NCI-H128 (cell line): ENCODE data around the gene RAD51B.

Experiments used
- DNase-seq: peaks from one replicate; lab custom pipeline; 2025; ENCODE audit not compliant: unreplicated experiment; lab: John Stamatoyannopoulos, UW

The RAD51B gene

DNA sequence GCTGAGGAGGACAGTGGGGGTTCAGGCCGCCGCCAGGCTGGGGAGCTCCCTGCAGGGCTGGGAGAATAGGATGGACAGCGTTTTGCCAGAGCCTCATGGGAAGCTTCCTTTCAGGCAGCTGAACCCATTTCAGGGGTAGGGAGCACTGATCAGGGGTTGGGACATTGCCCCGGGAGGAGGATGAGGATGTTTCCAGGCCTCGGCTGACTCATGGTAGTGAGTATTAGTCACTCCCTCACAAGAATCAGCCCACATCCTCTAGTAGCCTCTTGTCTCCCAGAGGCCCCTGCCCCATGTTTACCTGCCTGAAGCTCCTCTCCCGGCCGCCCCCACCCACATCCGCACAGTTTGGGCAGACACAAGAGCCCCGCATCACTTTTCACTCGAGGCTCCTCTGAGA, 883.5 kb downstream of the RAD51B start:
- DNase-seq: no peak

DNA sequence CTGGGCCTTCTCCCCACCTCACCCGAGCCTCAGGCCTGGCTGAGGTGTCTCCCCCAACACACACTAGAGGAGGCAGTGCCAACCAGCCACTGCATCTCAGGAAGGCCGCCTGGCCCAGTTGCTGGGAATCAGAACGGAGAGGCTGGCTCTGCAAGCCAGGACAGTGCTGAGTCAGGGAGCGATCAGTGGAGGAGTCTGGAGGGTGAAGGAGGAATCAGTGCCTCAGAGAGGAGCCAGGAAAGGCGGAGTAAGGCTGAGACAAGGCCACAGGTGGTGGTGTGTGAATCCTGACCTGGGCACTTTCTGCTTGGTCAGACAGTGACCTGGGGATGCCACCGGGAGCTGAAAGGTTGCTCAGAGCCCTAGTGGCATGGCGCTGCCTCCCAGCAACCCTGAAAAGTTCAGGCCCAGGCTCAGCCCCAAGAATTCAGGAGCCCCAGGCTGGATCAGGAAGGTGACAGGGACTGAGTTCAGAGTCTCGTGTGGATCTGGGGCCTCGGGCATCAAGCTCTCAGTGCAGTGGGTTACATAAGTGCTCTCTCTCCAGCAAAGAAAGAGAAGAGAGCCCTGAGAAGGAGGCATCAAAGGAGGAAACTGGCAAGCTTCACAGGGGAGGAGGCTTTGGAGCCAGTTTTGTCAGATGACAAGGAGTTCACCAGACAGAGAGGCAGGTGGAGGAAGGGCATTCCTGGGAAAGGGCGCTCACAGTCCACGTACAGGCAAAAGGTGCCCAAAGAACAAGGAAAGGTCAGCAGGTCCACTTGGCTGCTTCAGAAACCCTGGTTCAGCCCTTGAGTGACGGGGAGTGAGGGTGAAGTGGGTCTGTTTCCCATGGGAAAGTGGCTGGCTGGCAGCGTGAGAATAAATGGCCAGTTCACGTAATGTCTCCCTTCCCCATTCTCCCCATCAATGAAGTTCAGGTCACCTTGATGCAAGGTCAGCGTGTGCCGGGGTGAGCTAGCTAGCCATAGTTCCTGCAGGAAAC, 885.4 kb downstream of the RAD51B start:
- no peak for DNase-seq

DNA sequence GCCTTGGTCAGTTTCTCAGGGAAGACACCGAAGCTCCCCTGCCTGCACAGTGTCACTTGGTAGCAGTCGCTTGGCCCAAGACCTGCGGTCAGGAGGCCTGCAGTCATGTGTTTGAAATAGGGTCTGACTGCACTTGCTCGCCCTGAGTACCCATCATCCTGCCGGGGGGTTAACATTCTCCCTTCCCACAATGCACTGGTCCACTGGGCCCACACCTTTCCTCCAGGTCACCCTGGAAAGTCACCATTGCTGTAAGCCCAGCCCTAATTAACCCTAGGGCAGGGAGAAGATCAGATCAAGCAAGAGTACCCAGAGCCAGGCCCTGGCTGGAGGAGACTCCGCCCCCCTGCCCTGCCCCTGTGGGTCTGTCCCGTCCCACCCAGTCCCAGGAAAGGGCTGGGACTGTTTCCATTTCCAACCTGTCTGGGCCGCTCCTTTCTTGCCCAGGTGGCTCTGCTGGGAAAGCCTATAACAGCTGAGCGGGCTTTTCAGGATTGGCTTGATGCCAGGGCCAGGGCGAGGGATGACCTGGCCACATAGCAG, 886.2 kb downstream of the RAD51B start:
- DNase-seq: no peak

DNA sequence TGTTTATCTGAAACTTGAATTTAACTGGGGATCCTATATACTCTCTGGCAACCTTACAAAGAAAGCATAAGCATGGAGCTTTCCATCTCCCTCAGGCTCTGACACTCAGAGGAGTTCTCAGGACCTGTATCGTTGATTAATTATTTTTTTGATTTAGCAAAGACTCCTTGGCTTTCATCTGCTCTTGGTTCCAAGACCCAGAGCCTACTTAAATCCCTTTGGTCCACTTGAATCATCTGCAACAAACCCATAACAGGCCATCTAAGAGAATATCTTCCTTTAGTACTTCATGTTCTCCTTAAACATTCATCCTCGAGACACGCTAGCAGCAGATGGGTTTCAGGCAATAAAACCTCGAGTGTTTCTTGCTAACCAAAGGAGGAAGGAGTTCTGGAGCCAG, 887.9 kb downstream of the RAD51B start:
- DNase-seq: no peak

DNA sequence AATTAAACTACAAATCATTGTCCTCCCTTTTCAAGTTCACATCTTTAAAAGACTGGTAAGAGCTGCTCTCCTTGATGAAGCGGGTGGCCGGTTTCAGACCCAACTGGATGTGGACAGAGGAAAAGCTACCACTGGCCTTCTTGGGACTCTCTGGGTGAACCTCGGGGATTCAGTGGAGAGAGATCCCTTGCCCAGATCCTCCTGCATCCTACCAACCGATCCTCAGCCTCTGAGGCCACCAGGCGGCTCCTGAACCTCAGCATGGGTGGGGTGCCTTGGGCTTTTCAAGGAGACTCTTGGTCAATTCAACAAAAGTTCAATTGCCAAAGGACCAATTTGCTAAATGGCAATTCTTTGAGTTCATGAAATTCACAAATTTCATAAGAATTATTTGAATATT, 888.8 kb downstream of the RAD51B start:
- DNase-seq: no peak

DNA sequence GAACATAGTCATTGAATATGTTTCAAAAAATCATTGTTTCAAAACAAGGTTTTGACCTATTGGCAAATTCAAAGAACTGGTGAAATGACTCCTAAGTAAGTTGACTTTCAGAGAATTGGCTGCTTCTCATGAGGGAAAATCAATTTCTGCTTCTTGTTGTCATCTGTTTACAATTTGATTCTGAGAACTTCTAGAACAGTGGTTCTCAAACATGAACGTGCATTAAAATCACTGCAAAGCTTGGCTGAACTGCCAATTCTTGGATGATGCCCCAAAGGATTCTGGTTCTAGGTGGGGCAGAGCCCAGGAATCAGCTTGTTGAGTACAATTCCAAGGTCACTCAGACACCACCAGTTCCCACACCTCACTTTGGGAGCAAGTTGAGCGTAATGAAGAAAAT, 889.4 kb downstream of the RAD51B start:
- DNase-seq: no peak

DNA sequence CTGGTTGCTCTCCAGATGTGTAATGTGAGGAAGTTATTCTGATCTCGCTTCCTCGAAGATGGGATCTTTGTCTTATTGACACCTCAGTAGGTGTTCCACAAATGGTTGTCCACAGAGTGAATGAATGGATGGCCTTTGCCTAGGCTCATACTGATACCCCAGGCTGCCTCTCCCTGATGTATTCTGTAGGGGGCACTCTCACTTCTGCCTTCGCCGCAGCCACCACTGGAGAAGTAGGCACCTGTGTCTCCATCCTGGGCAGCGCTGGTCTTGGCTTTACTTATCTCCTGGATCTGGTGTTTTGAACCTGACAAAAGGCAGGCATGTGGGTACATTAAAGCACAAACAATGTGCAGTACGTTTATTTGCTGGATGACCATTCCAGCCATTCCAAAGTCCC, 891.2 kb downstream of the RAD51B start:
- no peak for DNase-seq

DNA sequence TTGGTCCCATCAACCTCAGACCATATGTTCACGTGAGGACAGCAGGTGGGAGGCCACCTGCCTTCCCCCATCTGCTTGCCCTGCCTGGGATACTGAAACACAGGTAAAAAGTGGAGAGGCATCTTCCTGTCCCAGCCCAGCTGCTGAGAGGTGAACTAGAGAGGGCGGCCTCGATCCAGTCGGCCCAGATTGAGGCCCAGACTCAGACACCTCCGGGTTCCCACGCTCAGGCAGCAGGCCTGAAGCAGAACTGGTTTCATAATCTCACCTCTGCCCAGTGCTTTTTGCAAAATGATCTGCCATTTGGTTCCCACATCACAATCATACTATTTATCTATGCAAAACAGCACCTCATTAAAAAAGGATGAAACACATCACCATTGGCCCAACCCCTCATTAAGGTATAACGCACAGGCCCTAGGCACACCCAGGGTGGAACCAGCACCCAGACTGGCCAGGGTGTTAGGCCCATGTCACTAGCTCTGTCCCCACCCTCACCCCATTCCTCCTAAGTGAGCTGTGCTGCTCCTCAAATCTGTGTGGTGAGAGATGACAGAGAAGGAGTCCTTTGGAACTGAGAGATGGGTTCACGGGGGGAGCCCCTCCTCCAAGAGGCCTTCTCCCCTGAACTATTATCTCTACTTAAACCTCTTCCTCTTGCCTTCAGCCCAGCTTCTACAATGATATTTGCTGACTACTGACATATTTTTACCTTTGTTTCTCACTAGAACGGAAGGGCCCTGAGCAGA, 892.2 kb downstream of the RAD51B start:
- DNase-seq: no peak

DNA sequence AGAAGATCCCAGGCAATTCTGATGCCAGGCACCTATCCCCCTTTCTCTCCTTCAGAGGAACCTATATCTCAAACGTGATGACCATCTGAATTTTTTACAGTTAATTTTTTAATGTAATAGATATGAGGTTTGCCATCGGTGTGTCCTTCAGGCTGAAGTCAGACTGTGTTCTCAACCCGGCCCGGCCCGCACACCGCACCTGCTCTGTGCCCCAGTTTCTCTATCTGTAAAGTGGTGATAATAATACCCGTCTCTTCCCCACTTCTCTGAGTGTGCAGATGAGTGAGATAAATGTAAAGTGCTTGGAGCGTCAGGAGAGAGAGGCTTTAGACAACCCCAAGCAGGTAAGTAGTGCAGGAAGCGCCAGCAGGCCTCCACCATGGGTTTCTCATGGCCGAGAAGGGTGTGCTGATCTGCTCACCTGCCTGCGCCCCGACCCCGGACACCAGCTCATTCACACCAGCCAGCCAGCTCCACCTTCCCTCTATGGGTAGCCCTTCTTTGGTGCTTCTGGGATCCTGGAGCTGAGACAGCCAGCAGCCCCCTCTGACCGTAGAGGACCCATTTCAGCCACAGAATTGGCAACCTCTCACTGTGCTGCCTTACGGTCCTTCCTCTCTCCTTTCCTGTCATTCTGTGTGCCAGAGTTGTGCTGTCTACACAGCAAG, 893.3 kb downstream of the RAD51B start:
- DNase-seq: no peak

DNA sequence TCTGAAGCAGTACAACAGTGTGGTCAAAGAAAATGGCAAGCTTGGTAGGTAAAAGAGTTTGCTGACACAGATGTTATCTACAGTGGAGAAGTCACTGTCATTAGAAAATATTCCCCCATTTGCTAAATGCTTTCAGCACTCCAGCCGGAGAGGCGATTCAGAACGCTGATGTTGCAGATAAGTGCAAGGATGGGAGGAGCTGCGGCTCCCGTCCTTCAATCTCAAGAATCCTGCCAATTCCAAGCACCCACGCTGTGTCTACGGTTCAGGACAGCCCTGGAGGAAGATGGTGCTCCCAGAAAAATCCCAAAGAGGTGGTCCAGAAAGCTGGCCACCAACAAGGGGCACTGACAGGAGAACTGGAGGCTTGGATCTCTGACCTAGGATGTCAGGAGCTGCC, 894.2 kb downstream of the RAD51B start:
- DNase-seq: no peak

DNA sequence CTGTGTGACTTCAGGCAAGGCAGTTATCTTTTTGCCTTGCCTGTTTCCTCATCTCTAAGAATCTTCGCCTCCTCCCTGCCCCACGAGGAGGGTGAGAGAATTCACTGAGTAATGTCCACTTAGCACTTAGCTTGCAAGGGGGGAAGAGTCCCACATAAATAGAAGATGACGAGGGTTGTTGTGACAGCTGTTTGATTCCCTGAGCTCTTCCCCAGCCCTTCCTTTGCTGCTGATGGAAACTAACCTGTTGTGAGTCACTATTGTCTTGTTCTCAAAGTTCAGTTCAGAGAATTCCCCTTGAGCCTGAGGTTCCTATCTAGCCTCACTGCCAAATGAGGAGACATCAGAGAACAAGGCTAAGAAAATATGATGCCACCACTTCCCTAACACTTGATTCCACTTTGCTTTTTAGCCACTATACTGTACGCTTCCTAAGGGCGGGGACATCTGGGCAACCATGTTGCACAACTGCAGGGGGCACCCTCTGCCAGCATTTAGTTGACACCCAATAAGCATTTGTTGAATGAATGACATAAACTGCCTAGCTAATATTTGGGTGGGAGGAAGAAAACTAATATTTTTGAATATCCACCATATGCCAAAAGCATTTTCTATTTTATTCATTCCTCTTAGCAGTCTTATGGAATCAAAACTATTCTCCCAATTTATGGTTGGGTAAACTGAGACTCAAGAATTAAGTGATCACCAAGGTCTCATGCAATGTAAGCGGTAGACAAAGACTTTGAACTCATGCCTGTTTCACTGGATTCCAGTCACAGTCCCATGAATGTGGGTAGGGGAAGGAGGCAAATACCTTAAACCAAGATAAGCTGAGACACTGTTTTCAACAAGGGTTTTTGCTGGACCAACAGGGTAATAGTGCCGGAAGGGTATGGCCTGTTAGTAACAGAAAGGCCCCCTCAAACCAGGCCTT, 895.7 kb downstream of the RAD51B start:
- no peak for DNase-seq

DNA sequence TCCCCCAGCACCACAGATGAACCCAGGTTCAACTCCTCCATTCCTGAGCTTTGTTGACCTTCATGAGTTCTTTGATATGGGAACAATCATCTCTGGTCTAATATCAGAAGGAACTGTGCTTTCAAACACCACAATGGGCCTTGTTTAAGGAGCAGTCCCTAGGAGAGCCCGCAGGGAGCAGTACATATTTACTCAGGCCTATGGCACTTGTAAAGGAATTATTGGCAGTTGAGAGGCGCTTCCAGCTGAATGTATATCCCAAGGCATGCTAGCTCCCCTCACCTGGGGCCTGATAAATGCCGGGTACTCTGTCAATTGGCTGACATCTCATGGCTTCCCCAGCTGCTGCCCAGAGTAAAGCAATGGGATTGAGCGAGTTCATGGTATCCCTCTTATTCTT, 897.1 kb downstream of the RAD51B start:
- DNase-seq: no peak

DNA sequence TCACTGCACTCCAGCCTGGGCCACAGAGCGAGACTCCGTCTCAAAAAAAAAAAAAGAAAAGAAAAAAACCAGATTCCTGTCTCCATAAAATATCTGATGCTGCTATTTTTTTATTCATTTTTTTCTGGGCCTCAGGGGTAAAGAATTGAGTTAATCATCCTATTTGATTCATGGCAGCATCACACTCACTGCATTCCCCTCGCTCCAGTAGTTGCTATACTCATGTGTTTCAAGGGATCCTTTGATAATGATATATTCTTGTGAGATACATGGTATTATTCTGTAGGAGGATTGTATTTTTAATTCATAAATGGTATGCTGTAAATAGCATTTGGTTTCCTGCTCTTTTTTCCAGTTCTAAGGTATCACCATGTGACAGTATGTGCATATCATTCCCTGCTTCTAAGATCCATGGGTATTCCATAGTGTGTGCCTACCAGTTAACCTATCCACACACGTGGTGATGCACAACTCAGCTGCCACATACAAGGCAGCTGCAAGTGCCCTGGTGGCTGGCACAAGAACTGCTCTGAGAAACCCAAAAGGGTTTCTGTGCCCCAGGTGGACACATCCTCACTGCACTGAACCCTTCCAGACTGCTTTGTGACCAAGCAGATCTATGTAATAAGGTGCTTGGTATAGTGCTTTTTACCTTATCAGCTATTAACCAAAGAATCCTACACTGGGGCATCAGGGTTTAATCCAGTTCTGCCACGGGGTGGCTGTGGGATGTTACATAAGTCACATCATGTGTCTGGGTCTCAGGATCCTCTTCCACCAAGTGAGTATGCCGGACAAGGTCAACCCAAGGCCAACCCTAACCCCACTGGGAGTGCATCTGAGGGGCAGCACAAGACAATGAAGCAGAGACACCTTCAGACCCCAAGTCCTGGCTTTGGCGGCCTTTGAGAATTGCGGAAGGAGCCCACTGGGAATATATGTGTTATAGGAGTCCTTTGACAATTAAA, 898.7 kb downstream of the RAD51B start:
- no peak for DNase-seq

DNA sequence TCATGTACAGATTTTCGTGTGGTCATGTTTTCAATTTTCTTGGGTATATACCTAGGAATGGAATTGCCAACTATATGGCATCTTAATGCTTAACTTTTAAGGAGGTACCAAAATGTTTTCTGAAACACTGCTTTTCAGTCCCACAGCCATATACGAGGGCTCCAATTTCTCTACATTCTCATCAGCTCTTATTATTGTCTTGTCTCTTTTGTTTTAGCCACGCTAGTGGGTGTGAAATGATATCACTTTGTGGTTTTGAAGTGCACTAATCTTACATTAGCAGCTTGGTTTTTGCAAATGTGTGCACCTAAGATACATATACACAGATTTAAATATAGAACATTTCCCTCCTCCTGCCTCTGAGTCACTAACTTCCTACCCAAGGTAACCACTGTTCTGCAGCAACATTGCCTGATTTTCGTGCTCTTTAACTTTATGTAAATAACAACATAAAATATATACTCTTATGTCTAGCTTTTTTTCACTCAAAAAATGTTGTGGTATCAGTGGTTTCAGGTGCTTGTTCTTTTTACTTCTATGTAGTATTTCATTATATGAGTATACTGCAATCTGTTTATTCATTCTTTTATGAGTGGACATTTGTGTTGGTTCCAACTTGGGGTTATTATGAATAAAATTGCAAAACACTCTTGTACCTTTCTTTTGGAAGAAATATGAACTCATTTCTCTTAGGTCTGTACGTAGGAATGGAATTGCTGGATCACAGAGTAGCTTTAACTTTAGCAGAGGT, 900.2 kb downstream of the RAD51B start:
- DNase-seq: no peak

DNA sequence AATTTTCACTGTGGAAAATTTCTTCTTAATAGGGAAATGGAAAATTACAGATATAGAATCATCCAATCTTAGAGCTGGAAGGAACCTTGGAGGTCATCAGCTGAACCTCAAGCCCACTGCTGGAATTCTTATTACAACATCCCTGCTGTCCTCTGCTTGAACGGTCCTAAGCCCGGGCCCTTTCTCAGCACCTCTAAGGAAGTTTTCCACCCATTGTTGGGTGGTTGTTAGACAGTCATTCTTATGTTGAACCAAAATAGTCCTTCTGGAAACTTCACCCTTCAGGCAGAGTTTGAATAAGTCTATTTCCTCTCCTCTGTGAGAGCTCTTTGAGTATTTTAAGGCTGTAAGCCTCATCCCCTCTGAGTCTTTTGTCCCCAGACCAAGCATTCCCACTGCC, 902.6 kb downstream of the RAD51B start:
- no peak for DNase-seq

DNA sequence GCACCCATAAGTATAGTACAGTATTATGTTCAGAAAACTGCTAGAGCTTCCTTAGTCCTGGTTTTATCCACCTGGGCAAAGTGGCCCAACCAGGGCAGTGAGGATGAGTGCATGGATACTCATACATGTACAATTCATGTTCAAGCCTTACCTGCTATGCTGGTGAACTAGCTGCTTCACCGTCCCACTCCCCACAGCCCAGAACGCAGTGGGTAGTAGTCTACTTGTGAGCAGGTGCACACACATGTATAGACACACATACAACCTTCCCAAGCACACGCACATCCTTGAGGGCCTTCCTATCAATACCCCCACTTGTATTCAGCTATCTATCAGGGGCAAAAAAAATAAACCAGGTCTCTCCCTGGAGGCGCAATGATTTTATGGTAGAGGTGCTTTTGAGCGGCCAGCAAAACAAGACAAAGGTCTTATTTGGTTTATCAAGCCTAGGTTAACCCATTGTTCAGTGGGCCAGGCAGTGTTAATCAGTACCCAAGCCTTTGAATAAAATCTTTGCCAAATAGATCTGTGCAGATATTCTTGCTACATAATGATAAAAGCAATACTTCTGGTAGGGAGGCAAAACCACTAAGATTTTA, 903.5 kb downstream of the RAD51B start:
- no peak for DNase-seq

DNA sequence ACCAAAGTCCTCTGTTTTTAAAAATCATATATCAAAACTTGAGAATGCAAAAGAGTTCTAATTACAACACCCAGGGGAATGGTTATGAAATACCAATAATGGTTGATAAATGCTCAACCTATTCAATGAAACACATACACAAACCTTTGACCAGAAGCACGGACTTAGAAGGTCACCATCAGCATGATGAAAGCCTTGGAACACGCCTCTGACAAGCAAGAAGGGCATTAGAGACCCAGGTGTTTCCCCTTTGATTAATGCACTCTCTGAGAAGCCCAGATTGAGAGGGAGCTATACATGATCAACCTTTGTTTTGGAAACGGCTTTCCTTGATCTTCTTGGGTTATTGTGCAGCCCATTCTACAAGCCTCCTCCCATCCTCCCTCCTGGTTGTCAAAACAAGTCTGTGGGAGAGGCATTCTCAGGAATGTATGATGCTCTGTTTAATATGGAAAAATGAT, 904.3 kb downstream of the RAD51B start:
- no peak for DNase-seq

DNA sequence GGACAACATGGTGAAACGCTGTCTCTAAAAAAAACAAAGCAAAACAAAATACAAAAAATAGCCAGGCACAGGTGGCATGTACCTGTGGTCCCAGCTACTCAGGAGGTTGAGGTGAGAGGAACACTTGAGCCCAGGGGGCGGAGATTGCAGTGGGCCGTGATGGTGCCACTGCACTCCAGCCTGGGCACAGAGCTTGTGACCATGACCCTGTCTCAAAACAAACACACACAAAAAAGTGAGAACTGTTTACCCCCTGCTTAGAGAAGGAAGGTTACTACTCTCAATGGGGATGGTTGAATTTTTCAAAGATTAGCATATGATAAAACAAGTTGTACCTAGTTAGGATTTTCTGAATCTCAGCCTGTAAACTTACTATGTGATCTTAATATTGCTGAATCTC, 905.3 kb downstream of the RAD51B start:
- no peak for DNase-seq
